GM19463 (cell line): ENCODE data around the gene EPB41L4A.
A peak's percentile ranks its signal among the peaks of the same experiment; 100 is the strongest.

Source experiments
- ATAC-seq: cut with Tn5 transposase; IDR thresholded peaks from one replicate; pipeline ENCODE4 v1.9.1; 2021; ENCODE audit warnings: mild to moderate bottlenecking, moderate library complexity; ENCODE audit not compliant: unreplicated experiment

Gene EPB41L4A

GRCh38 chr5:112316006-112316405 is 103.1 kb downstream of the EPB41L4A start:
- no peak for ATAC-seq

GRCh38 chr5:112312295-112313275 is 106.5 kb downstream of the EPB41L4A start:
- ATAC-seq, result no peak

GRCh38 chr5:112310746-112311145 is 108.3 kb downstream of the EPB41L4A start:
- ATAC-seq, result no peak

- ATAC-seq, result no peak
These were observed 110.5 kb downstream of the EPB41L4A start for GRCh38 chr5:112308608-112309007.

- no peak for ATAC-seq
These were observed 112.1 kb downstream of the EPB41L4A start for GRCh38 chr5:112306956-112307355.

GRCh38 chr5:112304743-112305142 is 114.3 kb downstream of the EPB41L4A start:
- ATAC-seq, result no peak

GRCh38 chr5:112303685-112304084 is 115.4 kb downstream of the EPB41L4A start:
- no peak for ATAC-seq

- ATAC-seq, result no peak
These were observed 125.0 kb downstream of the EPB41L4A start for GRCh38 chr5:112294126-112294525.

- no peak for ATAC-seq
These were observed 125.5 kb downstream of the EPB41L4A start for GRCh38 chr5:112293587-112293986.

GRCh38 chr5:112290691-112291090 is 128.4 kb downstream of the EPB41L4A start:
- no peak for ATAC-seq

GRCh38 chr5:112289465-112289864 is 129.6 kb downstream of the EPB41L4A start:
- no peak for ATAC-seq

GRCh38 chr5:112283943-112284929 is 134.8 kb downstream of the EPB41L4A start:
- ATAC-seq, result no peak

- ATAC-seq, result no peak
These were observed 136.0 kb downstream of the EPB41L4A start for GRCh38 chr5:112283034-112283582.

- ATAC-seq, result no peak
These were observed 140.0 kb downstream of the EPB41L4A start for GRCh38 chr5:112279082-112279481.

- ATAC-seq, result no peak
These were observed 142.1 kb downstream of the EPB41L4A start for GRCh38 chr5:112276991-112277390.

- no peak for ATAC-seq
These were observed 143.4 kb downstream of the EPB41L4A start for GRCh38 chr5:112275671-112276070.

- ATAC-seq, result peak; percentile 56
These were observed 148.5 kb downstream of the EPB41L4A start for GRCh38 chr5:112270299-112271293.

- no peak for ATAC-seq
These were observed 151.8 kb downstream of the EPB41L4A start for GRCh38 chr5:112267231-112267630.

- no peak for ATAC-seq
These were observed 154.4 kb downstream of the EPB41L4A start for GRCh38 chr5:112264666-112265065.

GRCh38 chr5:112264151-112264550 is 154.9 kb downstream of the EPB41L4A start:
- no peak for ATAC-seq
